ENCODE data around the gene TMTC2.
A peak's percentile ranks its signal among the peaks of the same experiment; 100 is the strongest.

Gene TMTC2

GRCh38 chr12:82686168-82687020 is at the start of gene TMTC2:
Gene TMTC2 (plus strand): TSS chr12:82686906.
- DNase-seq = peak; percentile 37 to 57

GRCh38 chr12:82638324-82638723 is 48.4 kb upstream of the TMTC2 start:
- no peak for DNase-seq

GRCh38 chr12:82644896-82645295 is 41.8 kb upstream of the TMTC2 start:
- DNase-seq = no peak

GRCh38 chr12:82645414-82645813 is 41.3 kb upstream of the TMTC2 start:
- DNase-seq = no peak

- DNase-seq = no peak
Observed at GRCh38 chr12:82647853-82648252, 38.9 kb upstream of the TMTC2 start.

GRCh38 chr12:82648259-82648909 is 38.3 kb upstream of the TMTC2 start:
- no peak for DNase-seq

- DNase-seq = no peak
Observed at GRCh38 chr12:82650627-82651337, 35.9 kb upstream of the TMTC2 start.

GRCh38 chr12:82651489-82651888 is 35.2 kb upstream of the TMTC2 start:
- DNase-seq = no peak

GRCh38 chr12:82652071-82652470 is 34.6 kb upstream of the TMTC2 start:
- DNase-seq = no peak

GRCh38 chr12:82655751-82656150 is 31.0 kb upstream of the TMTC2 start:
- no peak for DNase-seq

- no peak for DNase-seq
Observed at GRCh38 chr12:82659343-82660207, 27.1 kb upstream of the TMTC2 start.

GRCh38 chr12:82660541-82661325 is 26.0 kb upstream of the TMTC2 start:
- no peak for DNase-seq

GRCh38 chr12:82663893-82664292 is 22.8 kb upstream of the TMTC2 start:
- DNase-seq = no peak

- no peak for DNase-seq
Observed at GRCh38 chr12:82665142-82665923, 21.4 kb upstream of the TMTC2 start.

- no peak for DNase-seq
Observed at GRCh38 chr12:82666830-82667229, 19.9 kb upstream of the TMTC2 start.

- DNase-seq = no peak
Observed at GRCh38 chr12:82671673-82672195, 15.0 kb upstream of the TMTC2 start.

- no peak for DNase-seq
Observed at GRCh38 chr12:82672811-82673495, 13.8 kb upstream of the TMTC2 start.

- no peak for DNase-seq
Observed at GRCh38 chr12:82673698-82674097, 13.0 kb upstream of the TMTC2 start.

GRCh38 chr12:82675246-82675645 is 11.5 kb upstream of the TMTC2 start:
- DNase-seq = no peak

GRCh38 chr12:82682326-82682725 is 4.4 kb upstream of the TMTC2 start:
- DNase-seq = no peak

All from AML-193 (cell line).